ENCODE results near the gene KRT76. TPM values are rescaled to one million over a fixed set of nuclear protein-coding genes. Genes with fewer than 3 reads are reported as not detected.
"Not testable (repeated sequence)": the region's sequence is repeated elsewhere in the genome, so short reads cannot be mapped to it uniquely, and the experiment has no call there.

KRT76 gene
- total RNA-seq, 1 donor from 2014 or later, result not detected

- Mint-ChIP-seq H3K9me3 (no peaks in the 10 kb centered on the region), H3K4me1 (peaks cover 8% of the 10 kb centered on the region), H3K36me3 (ENCODE audit: low read depth) (no peaks in the 10 kb centered on the region), H3K4me3 (no peak overlapping the region), H3K27me3 (no peaks in the 10 kb centered on the region), H3K27ac (no peak overlapping the region)
- DNase-seq, result no peak
- intact Hi-C loops (cut with micrococcal nuclease), result no loop called here
Observed at GRCh38 chr12:52796839-52797528, 19.8 kb upstream of the KRT76 start.

GRCh38 chr12:52796429-52796794 lies 19.3 kb upstream of the KRT76 start:
- no peak overlapping the region for H3K4me3 Mint-ChIP-seq
- no peak for DNase-seq
- no peaks in the 10 kb centered on the region for H3K36me3 Mint-ChIP-seq (ENCODE audit: low read depth)
- no peaks in the 10 kb centered on the region for H3K9me3 Mint-ChIP-seq
- H3K4me1 Mint-ChIP-seq, result peaks cover 10% of the 10 kb centered on the region
- intact Hi-C loops (cut with micrococcal nuclease), result no loop called here
- peaks cover 2% of the 10 kb centered on the region for H3K27me3 Mint-ChIP-seq
- H3K27ac Mint-ChIP-seq, result no peak overlapping the region

GRCh38 chr12:52795694-52796428 lies 18.7 kb upstream of the KRT76 start, which contains the start of gene KRT3:
KRT3 (minus strand) TSS chr12:52796117; CDS start chr12:52796042, 75 bp downstream.
- Mint-ChIP-seq H3K27ac (no peak within 1 kb of the TSS), H3K4me3 (no peak within 1 kb of the TSS), H3K27me3 (peaks cover 2% of the 10 kb centered on the region), H3K4me1 (peaks cover 10% of the 10 kb centered on the region), H3K9me3 (no peaks in the 10 kb centered on the region), H3K36me3 (ENCODE audit: low read depth) (no peaks in the 10 kb centered on the region)
- DNase-seq, result no peak
- intact Hi-C loops (cut with micrococcal nuclease), result no loop called here

DNA sequence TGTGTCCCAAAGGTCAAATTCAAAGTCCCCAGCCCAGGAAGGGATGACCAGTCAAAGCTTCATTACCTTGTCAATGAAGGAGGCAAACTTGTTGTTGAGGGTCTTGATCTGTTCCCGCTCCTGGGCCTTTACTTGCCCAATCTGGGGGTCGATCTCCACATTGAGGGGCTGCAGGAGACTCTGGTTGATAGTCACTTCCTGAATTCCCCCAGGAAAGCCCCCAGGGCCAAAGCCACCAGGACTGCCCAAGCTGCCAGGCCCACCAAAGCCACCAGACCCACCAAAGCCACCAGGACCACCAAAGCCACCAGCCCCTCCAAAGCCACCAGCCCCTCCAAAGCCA lies 18.2 kb upstream of the KRT76 start:
- H3K27ac Mint-ChIP-seq; H3K4me1 Mint-ChIP-seq; DNase-seq; H3K9me3 Mint-ChIP-seq; intact Hi-C loops (cut with micrococcal nuclease); H3K4me3 Mint-ChIP-seq; H3K36me3 Mint-ChIP-seq (ENCODE audit: low read depth); H3K27me3 Mint-ChIP-seq: not testable (repeated sequence)

GRCh38 chr12:52794479-52795331 lies 17.6 kb upstream of the KRT76 start:
- Mint-ChIP-seq H3K36me3 (ENCODE audit: low read depth) (no peaks in the 10 kb centered on the region), H3K4me1 (peaks cover 10% of the 10 kb centered on the region), H3K27me3 (peaks cover 13% of the 10 kb centered on the region), H3K4me3 (no peak overlapping the region), H3K9me3 (no peaks in the 10 kb centered on the region), H3K27ac (no peak overlapping the region)
- no peak for DNase-seq
- intact Hi-C loops (cut with micrococcal nuclease), result no loop called here

DNA sequence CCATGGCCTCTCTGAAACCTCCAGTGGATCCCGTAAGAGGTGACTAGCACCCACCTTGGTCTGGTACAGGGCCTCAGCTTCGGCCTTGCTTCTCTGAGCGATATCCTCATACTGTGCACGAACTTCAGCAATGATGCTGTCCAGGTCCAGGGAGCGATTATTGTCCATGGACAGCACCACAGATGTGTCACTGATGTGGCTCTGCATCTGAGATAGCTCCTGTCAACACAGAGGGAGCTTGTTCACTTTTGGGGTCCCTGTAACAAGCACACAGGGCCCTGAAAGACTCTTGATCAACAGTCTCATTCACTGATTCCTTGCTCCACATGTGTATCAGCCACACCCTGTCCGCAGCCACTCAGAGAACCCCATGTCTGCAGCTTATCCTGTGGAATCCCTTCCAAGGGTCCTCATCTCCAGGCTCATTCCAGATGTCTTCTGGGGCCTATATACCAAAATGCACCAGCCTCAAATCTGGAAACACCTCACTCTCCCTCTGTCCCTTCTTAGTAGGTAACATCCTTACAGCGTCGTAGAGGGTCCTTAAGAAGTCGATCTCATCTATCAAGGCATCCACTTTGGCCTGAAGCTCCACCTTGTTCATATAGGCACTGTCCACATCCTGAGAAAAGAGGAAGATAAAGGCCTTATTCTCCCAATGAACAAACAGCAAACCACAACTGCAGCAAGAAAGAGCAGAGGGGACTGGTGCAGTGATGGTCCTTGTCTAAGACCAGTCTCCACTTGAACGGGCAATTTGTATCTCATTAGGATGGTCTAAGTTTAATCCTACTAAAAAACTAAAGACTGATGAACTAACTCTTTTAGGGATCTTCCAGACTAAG lies 15.3 kb upstream of the KRT76 start:
- H3K36me3 Mint-ChIP-seq (ENCODE audit: low read depth), result no peaks in the 10 kb centered on the region

GRCh38 chr12:52791271-52792184 lies 14.4 kb upstream of the KRT76 start:
- peaks cover 10% of the 10 kb centered on the region for H3K4me1 Mint-ChIP-seq
- H3K9me3 Mint-ChIP-seq, result no peaks in the 10 kb centered on the region
- H3K27me3 Mint-ChIP-seq, result peaks cover 34% of the 10 kb centered on the region
- H3K36me3 Mint-ChIP-seq (ENCODE audit: low read depth), result no peaks in the 10 kb centered on the region
- H3K27ac Mint-ChIP-seq, result no peak overlapping the region
- no peak overlapping the region for H3K4me3 Mint-ChIP-seq
- intact Hi-C loops (cut with micrococcal nuclease), result no loop called here
- no peak for DNase-seq

More for the DNA sequence above, 15.3 kb upstream of the KRT76 start:
- DNase-seq, result no peak
- H3K4me1 Mint-ChIP-seq, result peaks cover 10% of the 10 kb centered on the region
- intact Hi-C loops (cut with micrococcal nuclease), result no loop called here
- peaks cover 34% of the 10 kb centered on the region for H3K27me3 Mint-ChIP-seq
- H3K4me3 Mint-ChIP-seq, result no peak overlapping the region
- no peak overlapping the region for H3K27ac Mint-ChIP-seq
- H3K9me3 Mint-ChIP-seq, result no peaks in the 10 kb centered on the region

DNA sequence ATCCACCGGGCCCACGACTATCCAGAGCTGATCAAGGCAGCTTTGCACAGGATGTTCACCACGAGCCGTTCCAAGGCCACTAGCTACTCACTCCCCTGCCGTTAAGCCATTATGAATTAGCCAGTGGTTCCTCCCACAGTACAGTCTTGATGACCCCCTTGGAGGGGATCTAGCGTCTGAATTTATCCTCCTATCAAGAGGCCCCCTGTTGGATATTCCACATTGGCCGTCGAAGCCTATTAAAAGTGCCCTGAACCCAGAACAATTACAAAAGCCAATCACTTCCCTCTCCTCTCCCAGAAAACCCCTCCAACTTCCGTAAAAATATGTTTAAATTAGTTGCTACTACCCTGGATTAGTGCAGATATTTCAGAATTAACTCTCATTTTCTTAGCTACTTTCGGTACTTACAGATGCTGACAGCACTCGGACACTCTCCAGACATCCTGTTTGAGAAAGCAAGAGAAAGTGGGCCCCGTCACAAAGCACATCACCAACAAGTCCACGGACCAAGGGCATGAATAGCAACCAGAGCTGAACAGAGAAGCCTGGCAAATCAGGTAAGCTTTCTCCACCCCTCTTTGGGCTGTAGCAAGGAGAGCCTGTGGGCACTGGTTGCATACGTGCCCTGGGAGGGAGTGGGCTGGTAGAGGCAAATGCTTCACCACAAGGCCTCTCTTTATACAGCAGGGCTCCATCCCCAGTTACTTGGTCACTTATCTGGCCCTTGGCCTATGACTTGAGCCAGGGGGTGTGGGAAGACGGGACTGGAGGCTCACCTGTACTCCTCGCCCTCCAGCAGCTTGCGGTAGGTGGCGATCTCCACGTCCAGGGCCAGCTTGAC lies 13.5 kb upstream of the KRT76 start:
- H3K4me3 Mint-ChIP-seq, result no peak overlapping the region
- H3K4me1 Mint-ChIP-seq, result peaks cover 10% of the 10 kb centered on the region
- H3K27me3 Mint-ChIP-seq, result peaks cover 34% of the 10 kb centered on the region
- H3K36me3 Mint-ChIP-seq (ENCODE audit: low read depth), result no peaks in the 10 kb centered on the region
- DNase-seq, result no peak
- H3K9me3 Mint-ChIP-seq, result no peaks in the 10 kb centered on the region
- H3K27ac Mint-ChIP-seq, result no peak overlapping the region
- intact Hi-C loops (cut with micrococcal nuclease), result no loop called here

GRCh38 chr12:52789637-52790426 lies 12.7 kb upstream of the KRT76 start:
- intact Hi-C loops (cut with micrococcal nuclease), result no loop called here
- H3K27ac Mint-ChIP-seq, result no peak overlapping the region
- H3K4me1 Mint-ChIP-seq, result peaks cover 10% of the 10 kb centered on the region
- H3K36me3 Mint-ChIP-seq (ENCODE audit: low read depth), result no peaks in the 10 kb centered on the region
- no peak overlapping the region for H3K4me3 Mint-ChIP-seq
- H3K9me3 Mint-ChIP-seq, result no peaks in the 10 kb centered on the region
- DNase-seq, result no peak
- H3K27me3 Mint-ChIP-seq, result peaks cover 34% of the 10 kb centered on the region

DNA sequence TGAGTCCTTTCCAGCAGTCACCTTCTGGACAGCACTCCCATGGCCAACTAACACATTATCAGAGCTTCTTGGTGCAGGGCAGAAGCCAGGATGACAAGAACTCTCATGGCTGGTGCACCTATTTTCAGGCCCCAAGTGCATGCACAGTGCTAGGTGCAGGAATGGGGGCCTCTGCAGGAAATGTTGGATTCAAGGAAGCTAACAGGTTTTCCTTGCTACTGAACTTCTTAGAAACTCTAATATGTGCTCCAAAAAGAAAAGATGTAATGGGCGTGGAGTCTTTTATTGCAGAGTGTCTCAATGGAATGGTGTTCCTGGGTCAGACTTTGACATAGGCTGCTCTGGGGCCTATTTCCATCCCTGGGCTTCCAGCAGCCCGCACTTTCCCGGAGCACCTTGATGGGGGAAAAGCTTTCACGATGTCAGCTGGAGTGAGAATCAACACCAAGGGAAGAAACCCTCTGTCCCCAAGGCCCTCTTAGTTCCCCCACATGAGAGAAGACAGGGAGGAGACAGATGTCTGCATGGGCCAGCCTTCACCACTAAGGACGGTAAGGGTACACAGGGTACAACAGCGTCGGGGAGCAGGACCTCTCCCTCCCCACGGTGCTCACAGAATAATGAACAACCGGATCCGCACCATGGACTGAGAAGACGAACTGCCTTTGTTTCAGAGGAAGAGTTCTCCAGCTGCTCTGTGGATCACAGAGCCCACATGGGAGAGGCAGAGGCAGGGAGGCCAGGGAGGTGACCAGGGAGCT lies 11.9 kb upstream of the KRT76 start:
- intact Hi-C loops (cut with micrococcal nuclease), result no loop called here
- no peak for DNase-seq
- H3K9me3 Mint-ChIP-seq, result no peaks in the 10 kb centered on the region
- peaks cover 3% of the 10 kb centered on the region for H3K4me1 Mint-ChIP-seq
- H3K27ac Mint-ChIP-seq, result no peak overlapping the region
- no peak overlapping the region for H3K4me3 Mint-ChIP-seq
- H3K27me3 Mint-ChIP-seq, result peaks cover 34% of the 10 kb centered on the region
- no peaks in the 10 kb centered on the region for H3K36me3 Mint-ChIP-seq (ENCODE audit: low read depth)
